Left hindlimb (tissue), 1 donor: Measurements from ENCODE around the gene SLC46A1.

Experiments
- DNase-seq: peaks from one replicate; pipeline ENCODE4 v3.0.0-alpha.2; 2018

The SLC46A1 gene

DNA sequence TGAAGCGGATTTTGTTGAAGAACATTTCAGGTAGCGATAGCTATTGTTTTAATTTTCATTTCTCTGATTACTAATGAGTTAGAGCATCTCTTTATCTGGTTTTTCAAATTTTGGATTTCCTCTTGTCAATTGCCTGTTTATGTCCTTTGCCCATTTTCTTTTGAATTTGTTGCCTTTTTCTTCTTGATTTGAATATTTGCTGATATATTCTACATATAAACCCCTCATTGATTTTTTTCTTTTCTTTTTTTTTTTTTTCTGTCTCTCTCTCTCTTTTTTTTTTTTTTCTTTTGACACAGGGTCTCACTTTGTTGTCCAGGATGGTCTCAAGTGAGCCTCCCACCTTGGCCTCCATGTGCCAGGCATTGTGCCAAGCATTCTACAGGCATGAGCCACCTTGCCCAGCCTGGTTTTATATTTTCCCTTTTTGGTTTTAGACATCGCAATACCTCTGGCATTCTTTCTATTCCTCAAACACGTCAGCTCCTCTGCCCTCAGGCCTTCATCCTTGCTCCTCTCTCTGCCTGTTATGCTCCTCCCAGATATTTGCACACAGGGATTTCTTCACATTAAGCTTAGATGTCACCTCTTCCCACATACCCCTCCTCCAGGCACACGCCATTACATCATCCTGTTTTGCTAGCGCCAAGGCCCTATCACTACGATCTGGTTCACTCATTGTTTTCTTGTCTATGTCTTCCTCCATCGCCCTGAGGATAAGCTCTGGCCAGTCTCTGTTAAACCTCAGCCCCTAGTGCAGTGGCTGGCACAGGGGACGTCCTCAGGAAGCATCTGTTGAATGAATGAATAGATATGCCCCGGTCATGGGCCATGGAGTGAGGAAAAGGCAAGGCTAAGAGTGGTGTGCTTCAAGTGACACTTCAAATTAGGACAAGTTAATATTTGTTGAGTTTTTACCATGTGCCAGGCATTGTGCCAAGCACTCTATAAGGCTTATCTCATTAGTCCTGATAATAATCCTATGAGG is 25.9 kb downstream of the SLC46A1 start:
- no peak for DNase-seq

DNA sequence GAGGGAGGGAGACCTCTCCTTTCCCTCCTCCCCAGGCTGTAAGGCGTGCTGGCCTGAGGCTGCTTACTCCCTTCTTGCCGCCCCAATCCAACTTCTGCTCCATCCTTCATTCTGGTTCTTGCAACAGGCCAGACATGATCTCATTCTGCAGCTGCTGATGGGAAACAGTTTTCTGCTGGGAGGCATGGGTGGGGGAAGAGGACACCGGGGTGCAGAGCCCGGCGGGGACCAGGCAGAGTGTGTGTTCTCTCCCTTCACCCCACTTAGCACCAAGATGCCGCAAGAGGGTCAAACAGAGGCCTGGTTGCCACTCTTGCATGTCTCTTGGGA is 33.1 kb downstream of the SLC46A1 start:
- DNase-seq, result no peak

GRCh38 chr17:28372203-28372944 is 33.6 kb downstream of the SLC46A1 start:
- no peak for DNase-seq

DNA sequence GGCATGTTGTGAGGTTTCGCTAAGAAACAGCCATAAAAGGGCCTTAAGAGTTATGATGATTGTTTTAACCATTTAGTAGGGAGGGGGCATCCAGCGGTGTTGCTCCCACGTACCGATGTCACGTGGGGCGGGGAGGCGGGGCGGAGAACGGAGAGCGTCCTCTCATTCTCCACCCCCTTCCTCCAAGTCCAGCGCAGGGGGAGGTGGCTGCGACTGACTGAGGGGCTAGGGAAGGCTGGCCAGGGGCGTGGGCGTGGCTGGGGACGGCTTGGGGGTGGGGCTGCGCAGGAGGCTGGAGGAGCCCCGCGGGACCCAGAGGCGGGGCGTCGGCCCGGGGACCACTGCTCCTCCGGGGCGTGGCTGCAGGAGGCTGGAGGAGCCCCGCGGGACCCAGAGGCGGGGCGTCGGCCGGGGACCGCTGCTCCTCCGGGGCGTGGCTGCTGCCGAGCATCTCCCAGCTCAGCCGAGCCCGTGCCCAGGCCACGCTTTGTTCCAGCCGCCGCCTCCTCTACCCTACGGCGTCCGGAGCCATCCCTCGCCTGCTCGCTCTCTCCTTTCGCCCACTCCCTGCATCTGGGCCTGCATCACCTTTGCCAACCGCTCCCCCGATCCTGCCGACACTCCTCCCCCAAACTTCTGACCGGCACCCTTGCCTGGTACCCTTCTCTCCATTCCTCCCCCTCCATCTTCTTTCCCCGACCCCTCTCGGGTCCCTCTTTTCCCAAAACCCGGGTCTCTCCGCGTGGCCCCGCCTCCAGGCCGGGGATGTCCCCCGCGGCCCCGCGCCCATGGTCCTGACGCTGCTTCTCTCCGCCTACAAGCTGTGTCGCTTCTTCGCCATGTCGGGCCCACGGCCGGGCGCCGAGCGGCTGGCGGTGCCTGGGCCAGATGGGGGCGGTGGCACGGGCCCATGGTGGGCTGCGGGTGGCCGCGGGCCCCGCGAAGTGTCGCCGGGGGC is 34.5 kb downstream of the SLC46A1 start, which contains the start of gene SARM1:
Gene SARM1 (plus strand): TSS at position 450 of the 958 bp plus-strand sequence. CDS start 339 bp downstream, at position 789.
- peak; percentile 90 for DNase-seq

GRCh38 chr17:28370744-28371103 is 35.3 kb downstream of the SLC46A1 start:
- DNase-seq, result no peak

GRCh38 chr17:28370035-28370743 is 35.8 kb downstream of the SLC46A1 start, which contains the start of gene VTN:
VTN (minus strand) TSS chr17:28370307; CDS start chr17:28370203, 104 bp downstream.
- no peak for DNase-seq

DNA sequence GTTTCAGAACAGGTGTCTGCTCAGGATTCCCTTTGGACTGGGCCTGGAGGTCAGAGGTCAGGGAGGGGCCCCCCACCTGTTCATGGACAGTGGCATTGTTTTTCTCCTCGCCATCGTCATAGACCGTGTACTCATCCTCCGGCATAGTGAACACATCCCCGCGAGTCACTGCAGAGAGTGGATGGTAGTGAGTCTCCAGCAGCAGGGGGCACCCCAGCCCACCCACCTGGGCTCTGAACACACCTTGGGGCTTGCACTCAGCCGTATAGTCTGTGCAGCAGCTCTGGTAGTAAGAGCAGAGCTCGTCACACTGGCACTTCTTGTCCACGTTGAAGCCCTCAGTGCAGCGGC is 36.4 kb downstream of the SLC46A1 start:
- DNase-seq, result no peak

DNA sequence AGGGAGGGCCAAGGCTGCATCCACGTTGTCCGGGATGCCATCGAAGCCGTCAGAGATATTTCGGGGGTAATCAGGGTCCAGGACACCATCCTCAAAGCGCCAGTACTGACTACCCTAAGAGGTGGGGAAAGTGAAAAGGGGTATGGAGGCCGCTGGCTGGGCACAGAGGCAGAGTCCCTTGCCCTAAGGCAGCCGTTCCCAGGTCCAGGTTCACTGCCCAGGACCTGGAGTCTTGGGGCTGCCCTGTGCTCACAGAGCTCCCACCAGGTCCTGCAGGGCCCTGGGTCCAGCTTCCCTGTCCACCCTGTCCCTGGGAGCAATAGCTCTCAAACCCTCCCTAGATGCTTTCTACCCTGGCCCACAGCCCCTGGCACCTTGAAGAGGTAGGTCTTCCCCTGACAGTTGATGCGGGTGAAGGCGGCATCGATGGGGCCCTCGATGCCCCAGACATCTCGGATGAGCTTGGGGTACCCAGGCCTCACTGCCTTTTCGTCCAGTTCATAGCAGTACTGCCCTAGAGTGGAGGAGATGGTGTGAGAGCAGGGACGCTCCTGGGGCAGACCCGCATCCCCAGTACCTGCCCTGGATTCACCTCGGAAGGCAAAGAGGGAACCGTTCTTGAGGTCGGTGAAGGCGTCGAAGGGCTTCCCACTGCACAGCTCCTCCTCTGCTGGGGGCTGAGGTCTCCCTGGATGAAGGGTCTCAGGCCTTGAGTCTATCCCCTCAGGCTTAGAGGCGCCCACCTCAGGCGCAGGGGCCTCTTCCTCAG is 36.9 kb downstream of the SLC46A1 start:
- DNase-seq, result no peak

- no peak for DNase-seq
These were observed 37.6 kb downstream of the SLC46A1 start for GRCh38 chr17:28368306-28368831.

DNA sequence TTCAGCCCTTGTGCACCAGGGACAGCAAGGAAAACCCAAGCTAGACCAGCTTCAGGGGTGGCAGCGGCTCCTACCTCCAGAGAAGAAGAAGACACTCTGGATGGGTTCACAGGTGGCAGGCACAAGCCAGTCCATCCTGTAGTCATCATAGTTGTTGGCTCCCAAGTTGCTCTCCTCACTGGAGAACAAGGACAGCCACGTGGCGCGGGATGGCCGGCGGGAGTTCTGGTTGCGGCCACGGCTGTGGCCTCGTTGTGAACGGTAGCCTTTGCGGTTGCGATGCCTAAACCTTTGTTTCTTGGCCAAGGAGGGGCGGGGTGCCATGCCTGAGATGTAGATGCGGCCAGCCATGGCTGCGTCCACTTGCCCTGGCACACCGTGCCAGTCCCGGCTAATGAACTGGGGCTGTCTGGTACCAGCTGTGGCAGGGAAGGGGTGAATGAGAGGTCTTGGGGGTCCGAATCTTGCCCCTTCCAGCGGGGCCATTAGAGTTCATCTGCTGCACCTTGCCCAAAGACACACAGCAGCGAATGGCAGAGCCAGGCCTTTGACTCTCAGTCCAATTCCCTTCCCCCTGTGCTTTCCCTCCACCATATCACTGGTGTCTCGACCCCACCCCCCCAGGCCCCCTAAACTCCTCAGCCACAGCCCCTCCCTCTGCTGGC is 38.2 kb downstream of the SLC46A1 start:
- no peak for DNase-seq

DNA sequence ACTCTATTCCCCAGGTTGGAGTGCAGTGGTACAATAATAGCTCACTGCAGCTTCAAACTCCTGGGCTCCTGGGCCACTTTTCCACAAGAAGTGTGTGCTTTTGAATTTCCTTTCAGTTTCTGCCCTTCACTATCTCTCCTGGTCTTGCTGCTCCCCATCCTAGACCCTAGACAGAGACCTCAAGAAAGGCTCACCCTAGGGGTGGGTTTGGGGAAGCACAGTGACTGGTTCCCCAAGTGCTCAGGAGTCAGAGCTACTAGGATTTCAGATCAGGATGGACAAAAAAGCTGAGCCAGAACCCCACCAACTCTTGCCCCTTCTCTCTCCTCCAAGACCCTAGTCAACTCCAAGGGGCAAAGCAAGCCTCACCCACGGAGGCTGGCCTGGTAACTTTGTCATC is 39.4 kb downstream of the SLC46A1 start:
- no peak for DNase-seq

- DNase-seq, result no peak
These were observed 40.5 kb downstream of the SLC46A1 start for GRCh38 chr17:28365487-28365886.

DNA sequence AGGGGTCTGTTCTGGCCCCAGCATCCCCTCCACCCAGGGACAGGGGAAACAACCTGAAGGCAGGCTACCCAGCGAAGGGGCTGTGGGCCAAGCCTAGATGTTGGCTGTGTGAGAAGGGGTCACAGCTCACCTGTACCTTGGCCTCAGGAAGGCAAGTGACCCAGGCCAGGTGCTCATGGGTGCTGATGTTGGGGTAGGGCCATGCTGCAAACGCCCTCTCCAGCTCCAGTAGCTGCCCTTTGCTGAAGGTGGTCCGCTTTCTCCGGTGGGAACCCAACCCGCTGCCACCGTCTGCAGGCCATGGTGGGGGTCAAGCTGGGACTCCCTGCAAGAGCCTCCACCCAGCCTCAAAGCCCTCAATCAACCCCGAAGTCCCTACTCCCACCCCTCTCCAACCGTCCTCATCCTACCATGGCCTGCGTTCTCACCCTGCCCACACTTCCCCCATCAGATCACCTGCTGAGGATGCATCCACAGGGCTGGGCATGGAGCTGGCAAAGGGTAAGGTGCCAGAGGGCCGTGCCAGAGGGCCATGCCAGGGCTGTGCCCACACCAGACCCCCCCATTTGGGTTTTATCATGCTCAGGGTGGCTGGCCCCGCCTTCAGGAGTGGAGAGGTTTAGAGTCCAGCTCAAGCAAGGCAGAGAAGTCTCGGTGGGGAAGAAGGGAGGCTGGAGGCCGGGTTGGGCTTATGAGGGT is 41.2 kb downstream of the SLC46A1 start, which contains the start of gene SEBOX:
Gene SEBOX (minus strand): TSS at position 535 of the 699 bp plus-strand sequence. CDS start 48 bp downstream, at position 487.
- DNase-seq, result no peak

DNA sequence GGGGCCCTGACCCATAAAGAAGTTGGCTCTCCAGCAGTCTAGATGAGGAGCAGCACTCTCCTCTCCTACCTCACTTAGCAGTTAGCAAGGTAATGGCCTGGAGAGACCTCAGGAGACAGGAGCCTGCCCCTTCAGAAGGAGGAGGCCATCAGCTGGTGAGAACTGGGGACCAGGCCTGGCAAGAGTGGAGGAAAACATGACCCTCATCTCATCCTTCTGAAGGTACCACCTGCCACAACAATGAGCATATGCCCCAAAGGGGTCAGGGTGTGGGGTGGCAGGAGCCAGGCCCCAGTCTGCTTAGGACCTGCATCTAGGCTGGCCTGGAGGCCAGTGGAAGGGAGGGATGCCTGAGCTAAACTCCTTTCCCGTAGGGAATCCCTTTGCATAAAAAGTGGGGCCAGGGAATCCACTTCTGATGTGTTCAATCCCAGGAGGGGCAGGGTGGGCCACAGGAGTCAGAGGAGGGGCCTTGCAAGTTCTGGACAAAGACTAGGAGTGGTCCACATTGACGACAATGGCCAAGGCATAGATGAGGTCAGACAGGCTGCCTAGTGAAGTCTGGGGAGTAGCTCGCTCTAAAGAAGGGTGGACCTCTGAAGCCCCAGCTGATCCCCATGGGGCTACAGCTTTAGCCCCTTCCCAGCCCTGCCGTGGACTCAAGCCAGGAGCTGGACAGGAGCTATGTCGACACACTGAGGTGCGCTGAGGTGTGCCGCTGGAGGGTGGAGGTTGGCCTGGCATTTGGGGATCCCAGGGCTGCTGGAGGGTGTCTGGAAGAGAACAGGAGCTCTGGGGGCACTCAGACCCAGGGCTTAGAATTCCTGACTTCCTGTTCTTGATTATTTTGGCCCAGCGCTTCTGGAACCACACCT is 42.0 kb downstream of the SLC46A1 start:
- DNase-seq, result no peak

- no peak for DNase-seq
These were observed 42.8 kb downstream of the SLC46A1 start for GRCh38 chr17:28363186-28363585.

GRCh38 chr17:28357901-28358197 is 48.2 kb downstream of the SLC46A1 start:
- no peak for DNase-seq

- DNase-seq, result peak; percentile 97
These were observed 48.7 kb downstream of the SLC46A1 start, which contains the start of gene POLDIP2 for GRCh38 chr17:28357061-28357900. POLDIP2 (minus strand) TSS chr17:28357527; CDS start chr17:28357448, 79 bp downstream.

DNA sequence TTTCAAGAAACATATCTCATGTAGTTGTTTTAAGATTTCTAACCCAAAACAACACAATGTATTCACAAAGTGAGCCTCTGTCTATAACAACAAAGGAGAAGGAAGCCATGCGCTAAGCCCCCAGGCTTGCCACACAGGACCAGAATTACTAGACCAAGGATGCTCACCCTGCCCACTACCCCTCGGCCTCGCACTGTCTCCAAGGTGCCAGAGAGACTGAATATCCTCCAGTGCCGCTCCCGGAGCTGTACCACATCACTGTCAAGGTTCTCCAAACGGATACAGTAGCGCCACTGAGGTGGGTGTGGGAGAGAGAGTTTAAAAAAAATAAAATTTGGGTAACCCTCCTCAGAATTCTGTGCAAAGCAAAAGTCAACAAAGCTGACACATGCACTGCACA is 55.7 kb downstream of the SLC46A1 start:
- no peak for DNase-seq
